GM10847 (cell line): ENCODE data around the gene OTC.

Experiments used
- POLR2A ChIP-seq: IDR thresholded peaks from 2 replicates; pipeline ENCODE4 v1.6.1; 2011; ENCODE audit not compliant: insufficient read length; ENCODE audit errors: extremely low read depth

The OTC gene

DNA sequence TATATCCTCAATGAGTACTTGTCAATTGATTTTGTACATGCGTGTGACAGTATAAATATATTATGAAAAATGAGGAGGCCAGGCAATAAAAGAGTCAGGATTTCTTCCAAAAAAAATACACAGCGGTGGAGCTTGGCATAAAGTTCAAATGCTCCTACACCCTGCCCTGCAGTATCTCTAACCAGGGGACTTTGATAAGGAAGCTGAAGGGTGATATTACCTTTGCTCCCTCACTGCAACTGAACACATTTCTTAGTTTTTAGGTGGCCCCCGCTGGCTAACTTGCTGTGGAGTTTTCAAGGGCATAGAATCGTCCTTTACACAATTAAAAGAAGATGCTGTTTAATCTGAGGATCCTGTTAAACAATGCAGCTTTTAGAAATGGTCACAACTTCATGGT lies at the start of gene OTC:
TSS of gene OTC (plus strand) at position 243 of the 400 bp plus-strand sequence. CDS start at position 336, 93 bp downstream.
- no peak for TF ChIP-seq POLR2A

DNA sequence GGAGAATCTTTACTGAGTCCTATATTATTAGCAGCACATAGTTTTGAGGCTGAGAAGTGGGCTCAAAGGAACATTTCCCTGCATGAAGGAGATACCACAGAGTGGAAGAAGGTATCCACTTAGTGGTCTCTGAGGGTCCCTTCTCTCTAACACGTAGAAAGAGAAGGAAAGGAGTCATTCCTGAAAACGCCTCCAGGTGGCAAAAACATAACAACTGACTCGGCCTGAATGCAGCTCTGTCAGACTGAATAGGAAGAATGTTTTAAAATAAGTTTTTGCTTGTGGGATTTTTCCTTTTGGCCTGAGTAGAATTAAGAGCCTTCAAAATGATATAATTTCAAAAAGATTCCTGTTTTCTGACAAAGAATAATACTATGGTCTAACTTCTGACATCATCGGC lies 48.4 kb upstream of the OTC start:
- no peak for TF ChIP-seq POLR2A

DNA sequence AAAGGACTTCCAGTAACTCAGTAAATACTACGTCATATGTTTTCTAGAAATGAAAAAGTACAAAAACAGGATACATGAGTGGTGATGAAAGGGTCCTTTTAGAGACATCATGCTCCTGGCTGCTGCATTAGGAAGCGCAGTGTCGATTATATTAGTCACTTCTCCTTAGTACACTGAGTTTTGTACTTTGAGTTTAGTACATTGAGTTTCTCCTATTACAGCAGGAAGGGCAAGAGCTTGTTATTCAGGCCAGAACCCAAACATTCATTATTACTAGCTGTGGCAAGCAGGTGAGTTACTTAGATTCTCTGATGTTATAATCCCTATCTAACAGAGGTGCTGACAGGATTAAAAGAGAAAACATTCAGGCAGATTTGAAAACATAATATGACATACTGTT lies 46.4 kb upstream of the OTC start:
- TF ChIP-seq POLR2A, result no peak

DNA sequence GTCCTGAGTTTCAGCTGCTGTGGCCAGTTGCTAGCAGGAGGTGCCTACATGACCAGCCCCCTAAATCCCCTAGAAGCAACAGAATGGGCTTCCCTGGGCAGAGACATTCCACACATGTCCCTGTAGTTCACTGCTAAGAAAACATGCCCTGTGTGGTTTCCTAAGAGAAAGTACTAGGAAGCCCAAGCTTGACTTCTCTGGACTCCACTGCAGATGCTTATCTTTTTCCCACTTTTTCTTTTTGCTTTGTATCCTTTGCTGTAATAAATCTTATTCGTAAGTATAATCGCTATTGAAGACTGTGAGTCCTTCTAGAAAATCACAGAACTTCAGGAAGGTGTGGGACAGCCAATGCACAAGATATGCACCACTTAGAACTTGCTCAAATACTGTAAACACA lies 40.7 kb upstream of the OTC start:
- no peak for TF ChIP-seq POLR2A

DNA sequence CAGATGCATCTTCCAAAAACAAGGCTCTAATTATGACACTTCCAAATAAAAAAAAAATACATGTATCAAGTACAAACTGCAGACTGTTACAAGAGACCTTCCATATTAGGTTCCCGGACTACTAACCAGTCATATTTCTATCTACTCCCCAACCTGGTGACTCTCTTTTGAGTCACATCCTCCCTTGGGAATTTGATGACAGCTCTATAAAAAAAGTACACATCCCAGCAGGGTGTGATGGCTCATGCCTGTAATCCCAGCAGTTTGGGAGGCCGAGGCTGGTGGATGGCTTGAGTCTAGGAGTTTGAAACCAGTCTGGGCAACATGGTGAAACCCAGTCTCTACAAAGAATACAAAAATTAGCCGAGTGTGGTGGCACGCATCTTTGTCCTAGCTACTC lies 40.0 kb upstream of the OTC start:
- no peak for TF ChIP-seq POLR2A

DNA sequence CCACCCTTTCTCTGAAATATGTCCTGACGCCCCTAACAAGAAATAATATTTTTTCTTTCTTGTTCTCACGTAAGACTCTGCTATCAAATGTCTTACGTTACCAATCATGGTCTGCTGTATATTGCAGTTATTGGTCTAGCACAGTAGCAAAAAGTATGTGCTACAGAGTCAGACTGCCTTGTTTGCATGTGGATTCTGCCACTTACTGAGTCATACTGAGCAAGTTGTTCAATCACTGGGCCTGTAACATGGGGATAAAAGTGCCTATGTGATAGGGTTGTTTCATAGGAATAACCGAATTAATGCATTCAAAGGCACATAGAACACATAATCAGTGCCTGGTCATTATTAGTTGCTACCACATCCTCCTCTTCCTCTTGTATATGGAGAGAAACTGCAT lies 39.2 kb upstream of the OTC start:
- TF ChIP-seq POLR2A, result no peak

DNA sequence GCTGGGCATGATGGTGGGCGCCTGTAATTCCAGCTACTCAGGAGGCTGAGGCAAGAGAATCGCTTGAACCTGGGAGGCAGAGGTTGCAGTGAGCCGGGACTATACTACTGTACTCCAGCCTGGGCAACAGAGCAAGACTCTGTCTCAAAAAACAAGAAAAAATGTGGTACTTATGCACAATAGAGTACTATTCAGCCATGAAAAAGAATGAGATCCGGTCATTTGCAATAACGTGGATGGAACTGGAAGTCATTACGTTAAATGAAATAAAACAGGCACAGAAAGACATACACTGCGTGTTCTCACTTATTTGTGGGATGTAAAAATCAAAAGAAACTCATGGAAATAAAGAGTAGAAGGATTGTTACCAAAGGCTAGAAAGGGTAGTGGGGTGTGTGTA lies 37.2 kb upstream of the OTC start:
- TF ChIP-seq POLR2A, result no peak

DNA sequence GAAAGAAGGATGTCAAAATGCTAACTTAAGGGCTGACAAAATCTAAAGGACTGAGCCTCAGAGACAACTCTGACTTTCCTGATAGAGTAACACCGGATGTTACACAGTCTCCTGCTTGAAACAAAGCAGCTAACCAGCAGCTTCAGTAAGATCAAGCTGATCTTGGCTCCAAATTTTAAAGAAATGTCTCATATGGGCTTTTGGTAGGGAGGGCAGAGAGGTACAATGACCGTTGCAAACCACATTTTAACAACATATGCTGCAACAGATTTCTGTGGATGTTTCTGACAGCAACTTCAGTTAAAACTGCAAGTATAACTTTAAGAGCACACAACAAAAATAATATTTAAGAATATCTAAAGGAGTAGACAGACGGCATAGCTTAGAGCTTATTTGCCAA lies 34.2 kb upstream of the OTC start:
- TF ChIP-seq POLR2A, result no peak

DNA sequence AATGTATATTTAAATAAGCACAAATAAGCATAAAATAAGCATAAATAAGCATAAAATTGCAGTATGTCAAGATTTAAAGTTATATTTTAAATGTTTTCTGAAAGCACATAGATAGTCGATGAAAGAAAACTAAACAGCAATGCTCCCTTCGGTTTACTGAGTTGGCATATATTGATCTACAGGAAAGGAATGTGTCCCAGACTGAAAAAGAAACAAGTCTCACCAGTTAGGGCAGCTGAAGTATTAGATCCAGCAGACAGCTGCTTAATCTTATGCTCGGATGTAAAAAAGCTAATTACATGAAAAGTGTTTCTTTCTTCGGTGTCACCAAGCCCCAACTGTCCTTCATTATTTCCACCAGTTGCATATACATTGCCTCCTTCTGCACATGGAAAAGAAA lies 33.8 kb upstream of the OTC start:
- no peak for TF ChIP-seq POLR2A

DNA sequence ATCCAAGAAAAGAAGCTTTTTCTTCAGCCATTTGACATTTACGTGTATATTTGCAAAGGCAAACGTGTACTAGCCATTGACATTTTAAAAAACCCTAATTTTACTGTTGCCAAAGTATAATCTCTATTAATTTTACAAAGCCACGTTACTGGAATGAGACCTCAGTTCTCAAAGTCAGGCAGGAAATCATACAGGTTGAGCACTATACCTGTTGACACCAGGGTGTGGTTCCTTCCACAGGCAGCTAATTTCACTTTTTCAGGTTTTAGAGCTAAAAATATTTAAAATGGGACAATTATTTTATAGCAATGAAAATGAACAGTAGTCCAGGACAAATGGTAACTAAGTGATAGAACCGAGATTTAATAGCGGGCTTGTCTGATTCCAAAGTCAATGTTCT lies 31.6 kb upstream of the OTC start:
- no peak for TF ChIP-seq POLR2A

DNA sequence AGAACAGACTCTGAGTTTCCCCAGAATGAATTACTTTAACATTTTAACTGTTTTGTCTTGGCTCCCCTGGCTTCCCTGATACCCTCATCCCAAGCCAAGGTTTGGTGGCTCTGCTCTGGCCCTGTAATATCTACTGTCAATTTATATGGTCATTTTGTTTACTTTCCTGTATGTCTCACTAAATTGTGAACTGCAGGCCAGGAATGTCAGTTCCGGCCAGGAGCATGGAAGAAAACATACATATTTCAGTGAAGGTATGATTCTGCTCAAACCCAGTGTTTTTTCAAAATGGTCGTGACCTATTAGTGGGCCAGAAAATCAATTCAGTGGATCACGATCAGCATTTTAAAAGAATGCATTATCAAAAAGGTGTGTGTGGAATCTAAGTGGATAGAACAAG lies 26.3 kb upstream of the OTC start:
- no peak for TF ChIP-seq POLR2A

DNA sequence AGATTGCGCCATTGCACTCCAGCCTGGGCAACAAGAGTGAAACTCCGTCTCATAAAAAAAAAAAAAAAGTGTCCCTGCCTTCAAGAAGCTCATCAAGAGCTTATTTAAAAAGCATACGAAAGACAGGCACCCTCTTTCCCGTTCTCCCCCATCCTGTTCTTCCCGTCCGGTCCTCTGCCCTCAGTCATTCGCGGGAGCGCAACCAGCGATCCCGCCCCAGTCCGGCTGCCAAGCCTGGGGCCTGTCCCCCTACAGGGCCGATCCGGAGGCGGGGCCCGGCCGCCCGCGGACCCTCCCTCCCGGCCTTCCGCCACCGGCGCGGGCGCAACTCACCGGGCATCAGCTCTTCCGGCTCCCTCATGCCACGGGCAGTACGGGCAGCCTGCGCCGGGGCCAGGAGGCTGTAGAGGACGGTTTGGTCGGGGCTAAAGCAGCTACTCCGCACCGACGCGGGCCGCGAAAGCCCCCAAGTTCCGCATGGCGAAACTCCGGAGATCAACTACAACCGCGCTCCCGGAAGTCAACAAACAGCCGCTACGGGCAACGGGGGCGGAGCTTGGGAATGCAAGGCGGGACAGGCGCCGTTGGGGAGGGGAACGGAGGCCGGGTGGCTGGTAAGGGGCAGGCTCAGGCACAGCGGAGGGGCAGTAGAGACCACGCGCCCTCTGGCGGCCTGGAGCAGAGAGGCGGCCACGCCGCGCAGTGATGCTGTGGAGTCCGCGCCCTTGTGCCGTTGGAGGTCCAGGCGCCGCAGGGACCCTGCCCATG lies 25.2 kb upstream of the OTC start, which contains the start of gene RPGR:
TSS of gene RPGR (minus strand) at position 503 of the 768 bp plus-strand sequence. CDS start at position 361, 142 bp downstream.
- peak; percentile 33 for TF ChIP-seq POLR2A

DNA sequence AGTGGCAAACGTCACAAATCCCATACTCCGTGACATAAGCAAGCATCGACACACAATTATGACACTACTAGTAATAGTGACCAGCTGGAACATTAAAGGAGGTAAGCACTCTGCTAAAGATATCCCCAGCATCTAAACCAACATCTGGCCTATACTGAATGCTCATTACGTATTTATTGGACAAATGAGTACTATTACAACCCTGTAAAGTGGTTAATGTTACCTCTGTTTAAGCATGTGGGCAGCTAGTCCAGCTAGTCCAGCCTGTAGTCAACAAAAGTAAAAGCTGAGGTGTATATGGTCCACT lies 24.7 kb upstream of the OTC start:
- TF ChIP-seq POLR2A, result no peak

DNA sequence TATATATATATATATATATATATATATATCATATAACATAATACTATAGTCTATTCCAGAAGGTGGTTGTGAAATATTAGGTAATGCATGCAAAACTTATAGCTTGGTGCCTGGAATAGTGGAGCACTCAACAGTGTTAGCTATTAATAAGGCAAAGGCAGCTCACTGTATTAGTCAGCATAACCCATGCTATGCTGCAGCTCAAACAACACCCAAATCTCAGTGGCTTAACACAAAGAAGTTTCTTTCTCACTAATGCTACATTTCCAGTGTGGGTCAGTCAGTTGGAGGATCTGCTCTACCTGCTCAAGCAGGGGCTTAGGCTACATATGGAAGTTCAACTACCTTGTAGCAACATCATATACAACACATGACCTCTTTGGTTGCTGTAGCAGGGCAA lies 19.9 kb upstream of the OTC start:
- no peak for TF ChIP-seq POLR2A

DNA sequence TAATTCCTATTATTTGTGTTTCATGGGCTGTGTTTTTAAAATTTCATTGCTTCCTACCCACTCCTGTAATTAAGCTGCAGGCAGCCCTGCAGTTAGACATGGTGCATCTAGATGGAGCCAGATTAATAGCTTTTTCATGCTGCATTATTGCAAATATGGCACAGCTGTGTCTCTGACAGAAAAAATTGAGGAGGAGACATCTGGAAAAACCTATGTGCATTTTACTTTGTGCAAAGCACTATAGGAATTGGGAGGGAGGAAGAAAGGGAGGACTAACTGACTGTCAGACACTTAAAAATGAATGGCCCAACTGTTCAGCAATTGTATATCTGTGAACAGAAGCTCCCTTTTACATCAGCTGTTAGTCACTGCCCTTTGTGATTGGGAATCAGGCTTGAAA lies 17.0 kb upstream of the OTC start:
- TF ChIP-seq POLR2A, result no peak

DNA sequence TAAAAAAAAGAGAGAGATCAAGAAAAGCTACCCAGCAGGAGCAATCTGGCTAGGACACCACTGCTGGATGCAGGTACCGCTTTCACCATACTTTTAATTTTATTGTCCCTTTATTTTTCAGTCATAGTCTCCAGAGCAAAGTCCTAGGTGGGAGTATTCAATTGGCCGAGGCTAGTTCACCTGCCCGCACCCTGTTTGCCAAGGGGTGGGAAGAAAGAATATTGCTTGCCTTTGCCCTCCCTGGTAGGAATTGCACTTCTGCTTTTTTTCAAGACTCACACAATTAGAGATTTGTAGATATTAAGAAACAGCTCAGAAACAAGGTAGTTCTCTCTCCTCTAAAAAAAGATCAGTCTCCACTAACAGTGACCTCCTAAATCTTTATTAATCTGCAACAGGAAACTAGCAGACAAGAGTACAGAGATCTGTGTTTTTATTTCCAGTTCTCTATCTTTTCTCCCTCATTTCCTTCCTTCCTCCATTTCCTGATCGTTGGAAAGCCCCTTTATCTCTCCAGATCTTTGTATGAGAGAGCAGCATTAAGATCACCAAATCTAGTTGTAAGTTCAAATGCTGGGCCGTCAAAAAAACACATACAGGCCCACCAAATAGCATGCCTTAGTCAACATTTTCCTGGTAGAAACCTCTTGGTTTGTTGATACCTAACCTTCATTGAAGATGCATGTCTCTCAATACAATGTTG lies 15.7 kb upstream of the OTC start:
- TF ChIP-seq POLR2A, result no peak

DNA sequence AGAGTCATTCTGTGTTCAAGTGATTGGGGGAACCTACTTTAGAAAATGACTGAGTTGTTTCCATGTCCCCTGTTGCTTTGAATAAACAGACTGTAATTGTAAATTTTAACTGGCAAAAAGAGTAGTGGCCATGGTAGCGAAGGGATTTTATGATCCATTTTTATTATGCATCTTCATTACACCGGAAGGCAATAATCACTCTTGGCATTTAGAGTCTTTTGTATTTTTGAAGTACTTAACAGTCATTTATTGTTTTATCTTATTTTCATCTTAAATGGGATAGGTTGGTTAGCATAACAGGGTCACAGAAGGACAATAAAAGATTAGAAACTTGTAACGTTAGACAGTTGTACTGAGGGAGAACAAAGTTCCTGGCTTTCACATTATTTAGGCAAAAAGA lies 11.0 kb upstream of the OTC start:
- no peak for TF ChIP-seq POLR2A
